GM10248 (cell line): ENCODE data around the gene TMEM184B.

ENCODE experiments used
- CTCF ChIA-PET: fragments of 300-600 bp; sonication (Branson Sonifier 250); formaldehyde crosslinking; extraction: SDS; loops from one replicate; lab custom pipeline; 2021; ENCODE audit warnings: antibody characterized with exemption; lab: Yijun Ruan, JAX
- POLR2A ChIA-PET: fragments of 350-650 bp; sonication (Branson Sonifier 250); formaldehyde crosslinking; extraction: SDS; loops from one replicate; lab custom pipeline; 2020; ENCODE audit warnings: antibody characterized with exemption; lab: Yijun Ruan, JAX
- DNase-seq: peaks from one replicate; pipeline ENCODE4 v3.0.0; 2012; ENCODE audit errors: extremely low spot score
- CTCF ChIP-seq: IDR thresholded peaks from 2 replicates; pipeline ENCODE4 v1.5.1; 2012; ENCODE audit warnings: mild to moderate bottlenecking, low read depth; ENCODE audit errors: extremely low read depth, missing control alignments, control extremely low read depth

The TMEM184B gene

GRCh38 chr22:38226853-38227649 lies 45.8 kb downstream of the TMEM184B start:
- CTCF ChIA-PET, result interaction anchor here (1.3 kb wide), 1 partner anchor 12 kb away, joined by 3 read pairs; no protein-coding TSS in a partner anchor
- no peak for TF ChIP-seq CTCF
- POLR2A ChIA-PET, result no interaction called here
- no peak for DNase-seq

- no peak for TF ChIP-seq CTCF
- no peak for DNase-seq
- CTCF ChIA-PET, result interaction anchor here (1.0 to 1.9 kb wide), 4 partner anchors 7 to 13 kb away, joined by 3 to 7 read pairs (median 4); no protein-coding TSS in a partner anchor
- POLR2A ChIA-PET, result no interaction called here
Measured at GRCh38 chr22:38223289-38223960, 49.4 kb downstream of the TMEM184B start.

- no peak for TF ChIP-seq CTCF
- CTCF ChIA-PET, result interaction anchor here (1.0 to 1.9 kb wide), 2 partner anchors 8 kb away, joined by 3 to 7 read pairs; no protein-coding TSS in a partner anchor
- POLR2A ChIA-PET, result no interaction called here
- DNase-seq, result no peak
Measured at GRCh38 chr22:38222797-38223119, 50.1 kb downstream of the TMEM184B start.

GRCh38 chr22:38221908-38222796 lies 50.7 kb downstream of the TMEM184B start:
- no peak for DNase-seq
- ChIA-PET POLR2A (no interaction called here), CTCF (interaction anchor here (0.9 to 1.9 kb wide), 3 partner anchors 7 to 10 kb away, joined by 3 to 7 read pairs (median 3); no protein-coding TSS in a partner anchor)
- no peak for TF ChIP-seq CTCF

GRCh38 chr22:38221407-38221806 lies 51.4 kb downstream of the TMEM184B start:
- ChIA-PET CTCF (interaction anchor here (0.9 to 1.9 kb wide), 2 partner anchors 9 to 10 kb away, joined by 3 to 7 read pairs; no protein-coding TSS in a partner anchor), POLR2A (no interaction called here)
- no peak for TF ChIP-seq CTCF
- DNase-seq, result no peak
